HAP-1 (cell line): ENCODE results near the gene ADTRP.

Source experiments
- DNase-seq, 2 experiments: peaks; one replicate each; pipeline ENCODE4 v3.0.0-alpha.2; 2016 to 2020; ENCODE audit warnings: low spot score in 2 of 2
- H3K27me3 ChIP-seq: fragments of 250-450 bp; sonication (Bioruptor Pico); 2 replicates; pipeline ENCODE4 v1.5.1; 2020; ENCODE audit warnings: low read depth, mild to moderate bottlenecking, moderate library complexity
- H3K36me3 ChIP-seq: fragments of 250-450 bp; sonication (Bioruptor Pico); replicated peaks from 2 replicates; pipeline ENCODE4 v1.5.1; 2020; ENCODE audit warnings: mild to moderate bottlenecking
- H3K4me1 ChIP-seq: fragments of 250-450 bp; sonication (Bioruptor Pico); 2 replicates; pipeline ENCODE4 v1.5.1; 2020; ENCODE audit warnings: mild to moderate bottlenecking
- H3K4me3 ChIP-seq: fragments of 250-450 bp; sonication (Bioruptor Pico); 2 replicates; pipeline ENCODE4 v1.5.1; 2020; ENCODE audit warnings: mild to moderate bottlenecking, moderate library complexity
- H3K9me3 ChIP-seq: fragments of 250-450 bp; sonication (Bioruptor Pico); 2 replicates; pipeline ENCODE4 v1.5.1; 2020; ENCODE audit warnings: mild to moderate bottlenecking, moderate library complexity
- in situ Hi-C: fragments of 300-500 bp; cut with MboI; formaldehyde crosslinking; loops from 3 replicates; pipeline ENCODE4 v1.14.3; 2020; ENCODE audit warnings: low sequenced_read_pairs, inconsistent platforms, mixed read lengths

ADTRP gene

GRCh38 chr6:11778648-11779328, at the start of gene ADTRP:
TSS of gene ADTRP (minus strand) at chr6:11778803. CDS start at chr6:11778759, 44 bp downstream.
- Histone ChIP-seq H3K27me3 (no peaks in the 10 kb centered on the region), H3K4me3 (no peak within 1 kb of the TSS), H3K36me3 (no peaks in the 10 kb centered on the region), H3K9me3 (no peaks in the 10 kb centered on the region), H3K4me1 (no peaks in the 10 kb centered on the region)
- in situ Hi-C loops: no loop called here
- no peak for DNase-seq

GRCh38 chr6:11826779-11827178, 48.2 kb upstream of the ADTRP start:
- DNase-seq: no peak
- Histone ChIP-seq H3K36me3 (no peaks in the 10 kb centered on the region), H3K4me3 (no peak overlapping the region), H3K4me1 (no peaks in the 10 kb centered on the region), H3K9me3 (no peaks in the 10 kb centered on the region), H3K27me3 (no peaks in the 10 kb centered on the region)
- in situ Hi-C loops: no loop called here

GRCh38 chr6:11824986-11825385, 46.4 kb upstream of the ADTRP start:
- Histone ChIP-seq H3K4me3 (no peak overlapping the region), H3K9me3 (no peaks in the 10 kb centered on the region), H3K4me1 (no peaks in the 10 kb centered on the region), H3K27me3 (no peaks in the 10 kb centered on the region), H3K36me3 (no peaks in the 10 kb centered on the region)
- DNase-seq: no peak
- in situ Hi-C loops: no loop called here

GRCh38 chr6:11822346-11822745, 43.7 kb upstream of the ADTRP start:
- DNase-seq: no peak
- H3K4me1 ChIP-seq: no peaks in the 10 kb centered on the region
- in situ Hi-C loops: no loop called here

GRCh38 chr6:11821781-11822180, 43.2 kb upstream of the ADTRP start:
- DNase-seq: no peak
- peaks cover 2% of the 10 kb centered on the region; the same call in 1 of the 2 replicates for H3K27me3 ChIP-seq
- H3K36me3 ChIP-seq: no peaks in the 10 kb centered on the region
- H3K4me3 ChIP-seq: no peak overlapping the region
- no peaks in the 10 kb centered on the region for H3K9me3 ChIP-seq
- in situ Hi-C loops: no loop called here
- no peaks in the 10 kb centered on the region for H3K4me1 ChIP-seq

More at GRCh38 chr6:11822346-11822745, 43.7 kb upstream of the ADTRP start:
- Histone ChIP-seq H3K36me3 (no peaks in the 10 kb centered on the region), H3K27me3 (peaks cover 2% of the 10 kb centered on the region; the same call in 1 of the 2 replicates), H3K9me3 (no peaks in the 10 kb centered on the region), H3K4me3 (no peak overlapping the region)

GRCh38 chr6:11820821-11821220, 42.2 kb upstream of the ADTRP start:
- in situ Hi-C loops: no loop called here
- H3K36me3 ChIP-seq: no peaks in the 10 kb centered on the region

GRCh38 chr6:11819486-11819885, 40.9 kb upstream of the ADTRP start:
- H3K4me1 ChIP-seq: no peaks in the 10 kb centered on the region
- H3K27me3 ChIP-seq: peaks cover 2% of the 10 kb centered on the region; the same call in 1 of the 2 replicates
- H3K9me3 ChIP-seq: no peaks in the 10 kb centered on the region
- H3K4me3 ChIP-seq: no peak overlapping the region
- no peak for DNase-seq
- in situ Hi-C loops: no loop called here
- no peaks in the 10 kb centered on the region for H3K36me3 ChIP-seq

More at GRCh38 chr6:11820821-11821220, 42.2 kb upstream of the ADTRP start:
- no peaks in the 10 kb centered on the region for H3K4me1 ChIP-seq
- H3K4me3 ChIP-seq: no peak overlapping the region
- no peaks in the 10 kb centered on the region for H3K9me3 ChIP-seq
- no peak for DNase-seq
- peaks cover 2% of the 10 kb centered on the region; the same call in 1 of the 2 replicates for H3K27me3 ChIP-seq

GRCh38 chr6:11815231-11815630, 36.6 kb upstream of the ADTRP start:
- no peaks in the 10 kb centered on the region for H3K4me1 ChIP-seq
- in situ Hi-C loops: no loop called here
- H3K9me3 ChIP-seq: no peaks in the 10 kb centered on the region
- H3K4me3 ChIP-seq: no peak overlapping the region
- H3K36me3 ChIP-seq: no peaks in the 10 kb centered on the region
- no peak for DNase-seq
- H3K27me3 ChIP-seq: peaks cover 4% of the 10 kb centered on the region; the same call in 1 of the 2 replicates

- in situ Hi-C loops: no loop called here
- DNase-seq: no peak
- Histone ChIP-seq H3K9me3 (no peaks in the 10 kb centered on the region), H3K27me3 (peaks cover 4% of the 10 kb centered on the region; the same call in 1 of the 2 replicates), H3K36me3 (no peaks in the 10 kb centered on the region), H3K4me3 (no peak overlapping the region), H3K4me1 (no peaks in the 10 kb centered on the region)
These were observed 36.2 kb upstream of the ADTRP start for GRCh38 chr6:11814819-11815218.

GRCh38 chr6:11814106-11814505, 35.5 kb upstream of the ADTRP start:
- Histone ChIP-seq H3K36me3 (no peaks in the 10 kb centered on the region), H3K4me3 (no peak overlapping the region), H3K4me1 (no peaks in the 10 kb centered on the region), H3K9me3 (no peaks in the 10 kb centered on the region), H3K27me3 (peaks cover 4% of the 10 kb centered on the region; the same call in 1 of the 2 replicates)
- in situ Hi-C loops: no loop called here
- DNase-seq: no peak

- no peaks in the 10 kb centered on the region for H3K36me3 ChIP-seq
- in situ Hi-C loops: no loop called here
- H3K4me3 ChIP-seq: no peak overlapping the region
- no peaks in the 10 kb centered on the region for H3K4me1 ChIP-seq
- no peak for DNase-seq
- no peaks in the 10 kb centered on the region for H3K9me3 ChIP-seq
- peaks cover 4% of the 10 kb centered on the region; the same call in 1 of the 2 replicates for H3K27me3 ChIP-seq
These were observed 35.0 kb upstream of the ADTRP start for GRCh38 chr6:11813606-11814005.

- in situ Hi-C loops: no loop called here
- no peak for DNase-seq
- Histone ChIP-seq H3K36me3 (no peaks in the 10 kb centered on the region), H3K27me3 (peaks cover 4% of the 10 kb centered on the region; the same call in 1 of the 2 replicates), H3K4me1 (no peaks in the 10 kb centered on the region), H3K4me3 (no peak overlapping the region), H3K9me3 (no peaks in the 10 kb centered on the region)
These were observed 34.3 kb upstream of the ADTRP start for GRCh38 chr6:11812951-11813350.

GRCh38 chr6:11812439-11812838, 33.8 kb upstream of the ADTRP start:
- H3K9me3 ChIP-seq: no peaks in the 10 kb centered on the region
- H3K4me3 ChIP-seq: no peak overlapping the region
- no peak for DNase-seq
- H3K36me3 ChIP-seq: no peaks in the 10 kb centered on the region
- H3K27me3 ChIP-seq: peaks cover 2% of the 10 kb centered on the region; the same call in 1 of the 2 replicates
- H3K4me1 ChIP-seq: no peaks in the 10 kb centered on the region
- in situ Hi-C loops: no loop called here

- Histone ChIP-seq H3K36me3 (no peaks in the 10 kb centered on the region), H3K4me3 (no peak overlapping the region), H3K4me1 (no peaks in the 10 kb centered on the region), H3K27me3 (peaks cover 2% of the 10 kb centered on the region; the same call in 1 of the 2 replicates), H3K9me3 (no peaks in the 10 kb centered on the region)
- in situ Hi-C loops: no loop called here
- no peak for DNase-seq
These were observed 33.2 kb upstream of the ADTRP start for GRCh38 chr6:11811644-11812264.
